ENCODE data around the gene THAP11. TPM values are rescaled to one million over a fixed set of nuclear protein-coding genes. Genes with fewer than 3 reads are reported as not detected.
A peak's percentile ranks its signal among the peaks of the same experiment; 100 is the strongest.

The THAP11 gene
- total and polyA plus RNA-seq, 2 of the 13 experiments (the other 11 are each of a cell fraction or from before 2014, with no cell fraction given), result 44.2 to 53.4 TPM

- TF ChIP-seq ZNF318 (CRISPR knock-in tag; IDR thresholded peaks at IDR 0.05), result no peak
- peak; percentile 53; the same call in 1 of the 2 replicates for TF ChIP-seq TCF7 (IDR thresholded peaks at IDR 0.05; ENCODE audit: low read depth)
- TF ChIP-seq RFX5 (IDR thresholded peaks at IDR 0.05; ENCODE audit: low read depth, low read length), result no peak
- TF ChIP-seq HNRNPK (IDR thresholded peaks at IDR 0.05; ENCODE audit: low read depth, low read length, poor library complexity, severe bottlenecking), result no peak
- no peak for TF ChIP-seq TAF15 (IDR thresholded peaks at IDR 0.05; ENCODE audit: low read depth, low read length, poor library complexity, severe bottlenecking)
- TF ChIP-seq IRF1 (CRISPR knock-in tag; IDR thresholded peaks at IDR 0.05; ENCODE audit: low read depth), result no peak
- TF ChIP-seq SMAD9 (CRISPR knock-in tag; IDR thresholded peaks at IDR 0.05), result no peak
- no peak for TF ChIP-seq ZNF513 (CRISPR knock-in tag; conservative IDR thresholded peaks at IDR 0.05)
- TF ChIP-seq ZNF616 (CRISPR knock-in tag; IDR thresholded peaks at IDR 0.05; ENCODE audit: low read depth), result no peak
- no peak for TF ChIP-seq ZNF569 (CRISPR knock-in tag; IDR thresholded peaks at IDR 0.05; ENCODE audit: borderline replicate concordance)
- TF ChIP-seq NFKB2 (CRISPR knock-in tag; IDR thresholded peaks at IDR 0.05; ENCODE audit: borderline replicate concordance), result no peak
- TF ChIP-seq TCF7L2 (IDR thresholded peaks at IDR 0.05; ENCODE audit: low read depth, low read length), result no peak
These were observed 37.1 kb upstream of the THAP11 start (continued) for GRCh38 chr16:67804853-67805542.

Measured in HepG2 (cell line).